IMR-90 (cell line): Measurements from ENCODE around the gene NRSN1. TPM values are rescaled to one million over a fixed set of nuclear protein-coding genes. Genes with fewer than 3 reads are reported as not detected.

Source experiments
- ATAC-seq: fragments of 200-7000 bp; cut with Tn5 transposase; 2 replicates; pipeline ENCODE4 v1.9.1; 2020; ENCODE audit warnings: low read depth, mild to moderate bottlenecking, moderate library complexity
- BruUV-seq: library from RNA; stranded (reverse); fragments of 400-500 nt; replicated peaks from 2 replicates; lab custom pipeline; 2021; lab: Mats Ljungman, UMichigan
- CTCF ChIA-PET: fragments of 300-600 bp; formaldehyde crosslinking; extraction: SDS; loops from one replicate; lab custom pipeline; 2021; ENCODE audit warnings: antibody characterized with exemption; lab: Yijun Ruan, JAX
- POLR2A ChIA-PET: fragments of 300-600 bp; sonication (Branson Sonifier 250); formaldehyde crosslinking; loops from one replicate; lab custom pipeline; 2022; ENCODE audit warnings: antibody characterized with exemption; ENCODE audit not compliant: unreplicated experiment; lab: Charles Lee
- DNase-seq: peaks from one replicate; pipeline ENCODE4 v3.0.0; 2013
- H2AFZ ChIP-seq: replicated peaks from 2 replicates; pipeline ENCODE3; 2013; ENCODE audit warnings: low read length, mild to moderate bottlenecking; ENCODE audit not compliant: poor library complexity
- H2AK5ac ChIP-seq: 2 replicates; pipeline ENCODE4 v1.6.1; 2013; ENCODE audit warnings: low read depth, low read length, inconsistent platforms
- H2AK9ac ChIP-seq: replicated peaks from 2 replicates; pipeline ENCODE3; 2013; ENCODE audit warnings: mild to moderate bottlenecking, low read depth, low read length, moderate library complexity; ENCODE audit not compliant: poor library complexity
- H2BK120ac ChIP-seq: 2 replicates; pipeline ENCODE4 v1.6.1; 2013; ENCODE audit warnings: low read depth, low read length, inconsistent platforms
- H2BK15ac ChIP-seq: 3 replicates; pipeline ENCODE4 v1.6.1; 2013; ENCODE audit warnings: low read depth, low read length, inconsistent platforms
- H2BK20ac ChIP-seq: 2 replicates; pipeline ENCODE4 v1.6.1; 2013; ENCODE audit warnings: low read depth, mild to moderate bottlenecking, inconsistent platforms, low read length, moderate library complexity
- H2BK5ac ChIP-seq: 2 replicates; pipeline ENCODE4 v1.6.1; 2013; ENCODE audit warnings: mild to moderate bottlenecking, low read depth, low read length, inconsistent platforms; ENCODE audit not compliant: poor library complexity, severe bottlenecking
- H3K14ac ChIP-seq: replicated peaks from 2 replicates; pipeline ENCODE4 v1.6.1; 2013; ENCODE audit warnings: low read depth, low read length, inconsistent platforms
- H3K18ac ChIP-seq: 2 replicates; pipeline ENCODE4 v1.6.1; 2013; ENCODE audit warnings: low read depth, low read length, control low read depth
- H3K23ac ChIP-seq: 2 replicates; pipeline ENCODE4 v1.6.1; 2013; ENCODE audit warnings: low read depth, low read length, inconsistent platforms
- H3K27ac ChIP-seq: 2 replicates; pipeline ENCODE4 v1.5.1; 2013; ENCODE audit warnings: mild to moderate bottlenecking, control low read depth, low read length; ENCODE audit not compliant: insufficient read depth
- H3K27me3 ChIP-seq: 2 replicates; pipeline ENCODE4 v1.6.1; 2013; ENCODE audit warnings: low read length; ENCODE audit not compliant: control insufficient read depth, insufficient read depth
- H3K36me3 ChIP-seq: 2 replicates; pipeline ENCODE4 v1.6.1; 2013; ENCODE audit warnings: low read length, mixed read lengths; ENCODE audit not compliant: control insufficient read depth, insufficient read depth
- H3K4ac ChIP-seq: 2 replicates; pipeline ENCODE4 v1.6.1; 2013; ENCODE audit warnings: low read depth, low read length, inconsistent platforms
- H3K4me1 ChIP-seq: 2 replicates; pipeline ENCODE4 v1.6.1; 2013; ENCODE audit warnings: low read length, mixed read lengths; ENCODE audit not compliant: control insufficient read depth, insufficient read depth
- H3K4me2 ChIP-seq: 2 replicates; pipeline ENCODE4 v1.6.1; 2013; ENCODE audit warnings: low read depth, mild to moderate bottlenecking, control low read depth, low read length, moderate library complexity
- H3K4me3 ChIP-seq: 2 replicates; pipeline ENCODE4 v1.5.1; 2013; ENCODE audit warnings: low read depth, mild to moderate bottlenecking, control low read depth, low read length, moderate library complexity; ENCODE audit not compliant: insufficient read depth
- H3K56ac ChIP-seq: 2 replicates; pipeline ENCODE4 v1.6.1; 2013; ENCODE audit warnings: low read length, inconsistent platforms; ENCODE audit not compliant: insufficient read depth; ENCODE audit errors: extremely low read depth
- H3K79me1 ChIP-seq, 2 experiments: 2 replicates each; pipeline ENCODE4 v1.6.1; 2013; ENCODE audit warnings: low read length in 2 of 2, inconsistent platforms in 1 of 2, low read depth in 1 of 2
- H3K9ac ChIP-seq: 2 replicates; pipeline ENCODE4 v1.6.1; 2013; ENCODE audit warnings: low read depth, low read length, control low read depth
- H3K9me1 ChIP-seq: 2 replicates; pipeline ENCODE4 v1.6.1; 2013; ENCODE audit warnings: low read length, inconsistent platforms; ENCODE audit not compliant: insufficient read depth
- H3K9me3 ChIP-seq: 2 replicates; pipeline ENCODE4 v1.6.1; 2013; ENCODE audit warnings: low read length; ENCODE audit not compliant: control insufficient read depth, insufficient read depth
- H4K20me1 ChIP-seq: 2 replicates; pipeline ENCODE4 v1.6.1; 2013; ENCODE audit warnings: low read length, inconsistent platforms; ENCODE audit not compliant: insufficient read depth
- H4K5ac ChIP-seq: 2 replicates; pipeline ENCODE4 v1.6.1; 2013; ENCODE audit warnings: mild to moderate bottlenecking, low read depth, low read length, control low read depth
- H4K8ac ChIP-seq, 2 experiments: 2 replicates each; pipeline ENCODE4 v1.6.1; 2013; ENCODE audit warnings: low read depth in 2 of 2, low read length in 2 of 2, control low read depth in 1 of 2, inconsistent platforms in 1 of 2
- H4K91ac ChIP-seq: 2 replicates; pipeline ENCODE4 v1.6.1; 2013; ENCODE audit warnings: low read depth, low read length, inconsistent platforms; ENCODE audit not compliant: insufficient read depth
- BHLHE40 ChIP-seq: fragments of 150-350 bp; IDR thresholded peaks from 2 replicates; pipeline ENCODE4 v1.6.1; 2016; ENCODE audit warnings: mild to moderate bottlenecking, low read depth, low read length
- CEBPB ChIP-seq: IDR thresholded peaks from 2 replicates; pipeline ENCODE4 v1.6.1; 2012; ENCODE audit warnings: low read depth, low read length, improper control_type of control experiment
- CHD1 ChIP-seq: IDR thresholded peaks from 2 replicates; pipeline ENCODE4 v1.6.1; 2012; ENCODE audit warnings: low read depth, low read length, improper control_type of control experiment
- CTCF ChIP-seq: conservative IDR thresholded peaks from 2 replicates; pipeline ENCODE4 v1.5.1; 2012; ENCODE audit warnings: mild to moderate bottlenecking, low read depth, low read length, improper control_type of control experiment
- ELK1 ChIP-seq: fragments of 150-350 bp; IDR thresholded peaks from 2 replicates; pipeline ENCODE4 v1.6.1; 2016; ENCODE audit warnings: low read depth, mild to moderate bottlenecking, low read length, moderate library complexity, borderline replicate concordance
- FOS ChIP-seq: fragments of 150-350 bp; IDR thresholded peaks from 2 replicates; pipeline ENCODE4 v1.6.1; 2016; ENCODE audit warnings: low read depth, low read length
- MAFK ChIP-seq: IDR thresholded peaks from 2 replicates; pipeline ENCODE4 v1.6.1; 2012; ENCODE audit warnings: low read depth, low read length, improper control_type of control experiment
- MAZ ChIP-seq: IDR thresholded peaks from 2 replicates; pipeline ENCODE4 v1.6.1; 2012; ENCODE audit warnings: low read depth, mild to moderate bottlenecking, low read length, improper control_type of control experiment, moderate library complexity, borderline replicate concordance
- MXI1 ChIP-seq: IDR thresholded peaks from 2 replicates; pipeline ENCODE4 v1.6.1; 2012; ENCODE audit warnings: low read depth, mild to moderate bottlenecking, low read length, moderate library complexity, borderline replicate concordance
- NFE2L2 ChIP-seq: fragments of 150-350 bp; IDR thresholded peaks from 2 replicates; pipeline ENCODE4 v1.6.1; 2016; ENCODE audit warnings: low read depth, mild to moderate bottlenecking, low read length
- POLR2A ChIP-seq: IDR thresholded peaks from 2 replicates; pipeline ENCODE4 v1.6.1; 2012; ENCODE audit warnings: mild to moderate bottlenecking, low read depth, low read length
- RAD21 ChIP-seq: IDR thresholded peaks from 2 replicates; pipeline ENCODE4 v1.6.1; 2012; ENCODE audit warnings: low read length, improper control_type of control experiment
- RCOR1 ChIP-seq: IDR thresholded peaks from 2 replicates; pipeline ENCODE4 v1.6.1; 2012; ENCODE audit warnings: mild to moderate bottlenecking, low read length, improper control_type of control experiment; ENCODE audit not compliant: insufficient replicate concordance
- RFX5 ChIP-seq: IDR thresholded peaks from 2 replicates; pipeline ENCODE4 v1.8.0; 2012; ENCODE audit warnings: low read depth, mild to moderate bottlenecking, low read length, moderate library complexity
- SMC3 ChIP-seq: fragments of 150-350 bp; IDR thresholded peaks from 2 replicates; pipeline ENCODE4 v1.6.1; 2016; ENCODE audit warnings: low read depth, mild to moderate bottlenecking, antibody characterized with exemption, low read length, moderate library complexity
- USF2 ChIP-seq: fragments of 150-350 bp; IDR thresholded peaks from 2 replicates; pipeline ENCODE4 v1.6.1; 2017; ENCODE audit warnings: mild to moderate bottlenecking, antibody characterized with exemption, low read length, low read depth
- whole genome bisulfite sequencing, 2 experiments: methylation state at CpG; one replicate each; pipeline versions ENCODE4 v1.1.5 to v1.1.7; 2013; ENCODE audit warnings: missing lambda C conversion rate in 2 of 2; ENCODE audit not compliant: insufficient read length in 1 of 2; ENCODE audit errors: extremely low coverage in 2 of 2; 5-methylcytosine and 5-hydroxymethylcytosine counted together
- dilution Hi-C: fragments of 300-500 bp; cut with HindIII; formaldehyde crosslinking; loops from one replicate; pipeline ENCODE4 v1.14.3; 2018; ENCODE audit warnings: low sequenced_read_pairs; ENCODE audit not compliant: unreplicated experiment
- in situ Hi-C: fragments of 300-500 bp; cut with MboI; formaldehyde crosslinking; loops from 3 replicates; pipeline ENCODE4 v1.14.3; 2019; ENCODE audit warnings: low sequenced_read_pairs, inconsistent platforms, mixed read lengths
- intact Hi-C: fragments of 100-400 bp; cut with micrococcal nuclease; formaldehyde crosslinking; loops from 2 replicates; pipeline ENCODE4 v1.10.0; 2022
- polyA plus RNA-seq, 3 experiments: library from polyadenylated mRNA; depleted of rRNA; stranded (reverse); fragments of >200 nt; gene quantifications; 2 replicates each; pipeline ENCODE4 v1.2.3, GENCODE V29; 2012; ENCODE audit warnings: low replicate concordance in 1 of 3
- total RNA-seq: library from RNA; depleted of rRNA; stranded (reverse); fragments of >200 nt; gene quantifications from 2 replicates; pipeline ENCODE4 v1.2.3, GENCODE V29; 2012

Gene NRSN1
- total and polyA plus RNA-seq, 2 of the 4 experiments (the other 2 are of a cell fraction) = not detected

GRCh38 chr6:24195836-24196597 is 70.0 kb downstream of the NRSN1 start:
- H3K4ac ChIP-seq = no peak overlapping the region
- in situ Hi-C loops = no loop called here

More at GRCh38 chr6:24195836-24196597, 70.0 kb downstream of the NRSN1 start:
- no peak overlapping the region for H2AK5ac ChIP-seq
- no peak overlapping the region for H4K5ac ChIP-seq
- H3K9me3 ChIP-seq = peaks cover 2% of the 10 kb centered on the region; the same call in 1 of the 2 replicates
- POLR2A ChIA-PET = no interaction called here
- no peak overlapping the region for H2BK5ac ChIP-seq
- no peak overlapping the region for H4K8ac ChIP-seq
- no peak overlapping the region for H4K91ac ChIP-seq
- WGBS, 2 experiments = no CpG with 5 or more reads among the region's 3 CpGs
- H3K4me3 ChIP-seq = no peak overlapping the region
- no peak overlapping the region for H2BK15ac ChIP-seq
- no TSS peak for BruUV-seq
- dilution Hi-C loops = no loop called here
- CTCF ChIA-PET = no interaction called here
- H3K27me3 ChIP-seq = no peaks in the 10 kb centered on the region
- ATAC-seq = no peak
- H3K4me2 ChIP-seq = no peak overlapping the region
- intact Hi-C loops = no loop called here
- H2AK9ac ChIP-seq = no peak overlapping the region
- H3K23ac ChIP-seq = no peak overlapping the region
- no peaks in the 10 kb centered on the region for H3K79me1 ChIP-seq
- H3K27ac ChIP-seq = no peak overlapping the region
- no peak overlapping the region for H2BK120ac ChIP-seq
- TF ChIP-seq MAFK = no peak
- TF ChIP-seq USF2 = no peak
- no peak for TF ChIP-seq CTCF
- TF ChIP-seq RAD21 = no peak
- TF ChIP-seq BHLHE40 = no peak
- no peak for TF ChIP-seq SMC3
- TF ChIP-seq CEBPB = no peak
- no peak for TF ChIP-seq RFX5
- TF ChIP-seq NFE2L2 = no peak
- TF ChIP-seq MAZ = no peak
- TF ChIP-seq MXI1 = no peak
- TF ChIP-seq ELK1 = no peak
- no peak for TF ChIP-seq FOS
- TF ChIP-seq POLR2A = no peak
- no peak for TF ChIP-seq RCOR1
- TF ChIP-seq CHD1 = no peak
- no peak overlapping the region for H3K9ac ChIP-seq
- H3K4me1 ChIP-seq = no peaks in the 10 kb centered on the region
- H4K20me1 ChIP-seq = no peaks in the 10 kb centered on the region
- no peak overlapping the region for H3K18ac ChIP-seq
- no peak overlapping the region for H2BK20ac ChIP-seq
- H3K36me3 ChIP-seq = no peaks in the 10 kb centered on the region
- no peak overlapping the region for H3K14ac ChIP-seq
- no peaks in the 10 kb centered on the region for H3K9me1 ChIP-seq
- no peak overlapping the region for H3K56ac ChIP-seq
- DNase-seq = no peak
- no peak overlapping the region for H2AFZ ChIP-seq
